ENCODE data around the gene LYRM4.

Gene LYRM4

GRCh38 chr6:5112066-5112799 lies 148.5 kb downstream of the LYRM4 start:
- H3K9ac ChIP-seq (ENCODE audit: low read length) = no peak overlapping the region
- H3K27me3 ChIP-seq (ENCODE audit: control insufficient read depth, insufficient read depth, low read length) = no peaks in the 10 kb centered on the region
- H3K36me3 ChIP-seq (ENCODE audit: control insufficient read depth, insufficient read depth, low read length) = no peaks in the 10 kb centered on the region
- H3K4me3 ChIP-seq (ENCODE audit: low read length) = no peak overlapping the region
- H3K4me1 ChIP-seq (ENCODE audit: control insufficient read depth, insufficient read depth, low read length) = no peaks in the 10 kb centered on the region
- H3K27ac ChIP-seq (ENCODE audit: low read depth, low read length) = no peak overlapping the region

GRCh38 chr6:5111626-5112025 lies 149.1 kb downstream of the LYRM4 start:
- no peak overlapping the region for H3K9ac ChIP-seq (ENCODE audit: low read length)
- H3K4me3 ChIP-seq (ENCODE audit: low read length) = no peak overlapping the region
- no peaks in the 10 kb centered on the region for H3K4me1 ChIP-seq (ENCODE audit: control insufficient read depth, insufficient read depth, low read length)
- H3K27me3 ChIP-seq (ENCODE audit: control insufficient read depth, insufficient read depth, low read length) = no peaks in the 10 kb centered on the region
- H3K27ac ChIP-seq (ENCODE audit: low read depth, low read length) = no peak overlapping the region
- no peaks in the 10 kb centered on the region for H3K36me3 ChIP-seq (ENCODE audit: control insufficient read depth, insufficient read depth, low read length)

GRCh38 chr6:5110246-5110645 lies 150.5 kb downstream of the LYRM4 start:
- H3K4me1 ChIP-seq (ENCODE audit: control insufficient read depth, insufficient read depth, low read length) = no peaks in the 10 kb centered on the region
- no peaks in the 10 kb centered on the region for H3K27me3 ChIP-seq (ENCODE audit: control insufficient read depth, insufficient read depth, low read length)
- no peak overlapping the region for H3K27ac ChIP-seq (ENCODE audit: low read depth, low read length)
- H3K36me3 ChIP-seq (ENCODE audit: control insufficient read depth, insufficient read depth, low read length) = no peaks in the 10 kb centered on the region
- no peak overlapping the region for H3K9ac ChIP-seq (ENCODE audit: low read length)
- no peak overlapping the region for H3K4me3 ChIP-seq (ENCODE audit: low read length)

- H3K4me1 ChIP-seq (ENCODE audit: control insufficient read depth, insufficient read depth, low read length) = no peaks in the 10 kb centered on the region
- no peak overlapping the region for H3K4me3 ChIP-seq (ENCODE audit: low read length)
- no peak overlapping the region for H3K27ac ChIP-seq (ENCODE audit: low read depth, low read length)
- H3K27me3 ChIP-seq (ENCODE audit: control insufficient read depth, insufficient read depth, low read length) = no peaks in the 10 kb centered on the region
- no peak overlapping the region for H3K9ac ChIP-seq (ENCODE audit: low read length)
- H3K36me3 ChIP-seq (ENCODE audit: control insufficient read depth, insufficient read depth, low read length) = no peaks in the 10 kb centered on the region
These were observed 151.3 kb downstream of the LYRM4 start for GRCh38 chr6:5109436-5109835.

- Histone ChIP-seq H3K36me3 (ENCODE audit: control insufficient read depth, insufficient read depth, low read length) (no peaks in the 10 kb centered on the region), H3K4me3 (ENCODE audit: low read length) (no peak overlapping the region), H3K27me3 (ENCODE audit: control insufficient read depth, insufficient read depth, low read length) (no peaks in the 10 kb centered on the region), H3K27ac (ENCODE audit: low read depth, low read length) (no peak overlapping the region), H3K4me1 (ENCODE audit: control insufficient read depth, insufficient read depth, low read length) (no peaks in the 10 kb centered on the region), H3K9ac (ENCODE audit: low read length) (no peak overlapping the region)
These were observed 152.1 kb downstream of the LYRM4 start for GRCh38 chr6:5108536-5109150.

GRCh38 chr6:5108068-5108467 lies 152.7 kb downstream of the LYRM4 start:
- no peaks in the 10 kb centered on the region for H3K27me3 ChIP-seq (ENCODE audit: control insufficient read depth, insufficient read depth, low read length)
- H3K36me3 ChIP-seq (ENCODE audit: control insufficient read depth, insufficient read depth, low read length) = no peaks in the 10 kb centered on the region
- H3K4me3 ChIP-seq (ENCODE audit: low read length) = no peak overlapping the region
- H3K9ac ChIP-seq (ENCODE audit: low read length) = no peak overlapping the region
- no peak overlapping the region for H3K27ac ChIP-seq (ENCODE audit: low read depth, low read length)
- H3K4me1 ChIP-seq (ENCODE audit: control insufficient read depth, insufficient read depth, low read length) = no peaks in the 10 kb centered on the region

GRCh38 chr6:5107341-5107740 lies 153.4 kb downstream of the LYRM4 start:
- Histone ChIP-seq H3K36me3 (ENCODE audit: control insufficient read depth, insufficient read depth, low read length) (no peaks in the 10 kb centered on the region), H3K27ac (ENCODE audit: low read depth, low read length) (no peak overlapping the region), H3K27me3 (ENCODE audit: control insufficient read depth, insufficient read depth, low read length) (no peaks in the 10 kb centered on the region), H3K4me1 (ENCODE audit: control insufficient read depth, insufficient read depth, low read length) (no peaks in the 10 kb centered on the region), H3K9ac (ENCODE audit: low read length) (no peak overlapping the region), H3K4me3 (ENCODE audit: low read length) (no peak overlapping the region)

- no peak overlapping the region for H3K4me3 ChIP-seq (ENCODE audit: low read length)
- no peak overlapping the region for H3K27ac ChIP-seq (ENCODE audit: low read depth, low read length)
- H3K27me3 ChIP-seq (ENCODE audit: control insufficient read depth, insufficient read depth, low read length) = no peaks in the 10 kb centered on the region
- no peaks in the 10 kb centered on the region for H3K4me1 ChIP-seq (ENCODE audit: control insufficient read depth, insufficient read depth, low read length)
- H3K9ac ChIP-seq (ENCODE audit: low read length) = no peak overlapping the region
- H3K36me3 ChIP-seq (ENCODE audit: control insufficient read depth, insufficient read depth, low read length) = no peaks in the 10 kb centered on the region
These were observed 155.6 kb downstream of the LYRM4 start for GRCh38 chr6:5105146-5105545.

- H3K4me1 ChIP-seq (ENCODE audit: control insufficient read depth, insufficient read depth, low read length) = no peaks in the 10 kb centered on the region
- no peak overlapping the region for H3K9ac ChIP-seq (ENCODE audit: low read length)
- H3K36me3 ChIP-seq (ENCODE audit: control insufficient read depth, insufficient read depth, low read length) = no peaks in the 10 kb centered on the region
- no peak overlapping the region for H3K4me3 ChIP-seq (ENCODE audit: low read length)
- H3K27me3 ChIP-seq (ENCODE audit: control insufficient read depth, insufficient read depth, low read length) = no peaks in the 10 kb centered on the region
- H3K27ac ChIP-seq (ENCODE audit: low read depth, low read length) = no peak overlapping the region
These were observed 156.1 kb downstream of the LYRM4 start for GRCh38 chr6:5104667-5105066.

- Histone ChIP-seq H3K27me3 (ENCODE audit: control insufficient read depth, insufficient read depth, low read length) (no peaks in the 10 kb centered on the region), H3K4me1 (ENCODE audit: control insufficient read depth, insufficient read depth, low read length) (no peaks in the 10 kb centered on the region), H3K36me3 (ENCODE audit: control insufficient read depth, insufficient read depth, low read length) (no peaks in the 10 kb centered on the region), H3K9ac (ENCODE audit: low read length) (no peak overlapping the region), H3K4me3 (ENCODE audit: low read length) (no peak overlapping the region), H3K27ac (ENCODE audit: low read depth, low read length) (no peak overlapping the region)
These were observed 157.5 kb downstream of the LYRM4 start for GRCh38 chr6:5103250-5103649.

GRCh38 chr6:5102267-5102970 lies 158.3 kb downstream of the LYRM4 start:
- no peak overlapping the region for H3K9ac ChIP-seq (ENCODE audit: low read length)
- H3K27ac ChIP-seq (ENCODE audit: low read depth, low read length) = no peak overlapping the region
- H3K4me3 ChIP-seq (ENCODE audit: low read length) = no peak overlapping the region
- no peaks in the 10 kb centered on the region for H3K4me1 ChIP-seq (ENCODE audit: control insufficient read depth, insufficient read depth, low read length)
- H3K36me3 ChIP-seq (ENCODE audit: control insufficient read depth, insufficient read depth, low read length) = no peaks in the 10 kb centered on the region
- H3K27me3 ChIP-seq (ENCODE audit: control insufficient read depth, insufficient read depth, low read length) = no peaks in the 10 kb centered on the region

- H3K9ac ChIP-seq (ENCODE audit: low read length) = no peak overlapping the region
- H3K27me3 ChIP-seq (ENCODE audit: control insufficient read depth, insufficient read depth, low read length) = no peaks in the 10 kb centered on the region
- no peaks in the 10 kb centered on the region for H3K36me3 ChIP-seq (ENCODE audit: control insufficient read depth, insufficient read depth, low read length)
- H3K4me3 ChIP-seq (ENCODE audit: low read length) = no peak overlapping the region
- H3K27ac ChIP-seq (ENCODE audit: low read depth, low read length) = no peak overlapping the region
- no peaks in the 10 kb centered on the region for H3K4me1 ChIP-seq (ENCODE audit: control insufficient read depth, insufficient read depth, low read length)
These were observed 159.9 kb downstream of the LYRM4 start for GRCh38 chr6:5100806-5101205.

All from rectal smooth muscle tissue (tissue), 1 donor.